Posterior vena cava (tissue), 2 donors: ENCODE results near the gene PDZD11. TPM values are rescaled to one million over a fixed set of nuclear protein-coding genes. Genes with fewer than 3 reads are reported as not detected.
"Not testable (repeated sequence)": the region's sequence is repeated elsewhere in the genome, so short reads cannot be mapped to it uniquely, and the experiment has no call there.

Experiments used
- DNase-seq: peaks from one replicate; pipeline ENCODE4 v3.0.0-alpha.2; 2020; ENCODE audit warnings: low spot score
- intact Hi-C, 2 donors: fragments of 100-400 bp; cut with DNase I; formaldehyde crosslinking; loops; one replicate each; pipeline versions ENCODE4 v1.14.1 to v1.14.2; 2022 to 2023
- long read RNA-seq, 2 donors: library from polyadenylated mRNA; unstranded; transcript quantifications; one replicate each; pipeline ENCODE4 v2.0.0, GENCODE V29; 2020 to 2021
- total RNA-seq, 2 donors: library from RNA; stranded (reverse); fragmentation: NEBNext Ultra II Directional; extraction: Animal tissue kit (Norgen Biotek cat#: 25700); gene quantifications; one replicate each; pipeline ENCODE4 v1.2.1, GENCODE V29; 2021
- donor health status: DM: yes; HTN: yes; CAD: no.
- donor health status: DM: yes; HTN: yes; CAD: no.

Gene PDZD11, protein sequence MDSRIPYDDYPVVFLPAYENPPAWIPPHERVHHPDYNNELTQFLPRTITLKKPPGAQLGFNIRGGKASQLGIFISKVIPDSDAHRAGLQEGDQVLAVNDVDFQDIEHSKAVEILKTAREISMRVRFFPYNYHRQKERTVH
- 10 to 100 TPM; 22.9 to 27.0 TPM for total RNA-seq
- long read RNA-seq, donor 1, transcript PDZD11-201 (7 exons, 1,043 nt): major isoform, 5 of 5 reads
- long read RNA-seq, donor 1, partial matches to known transcripts: 0 of 5 reads
- long read RNA-seq, donor 1, other reads (novel, unspliced or antisense): 0 of 5 reads
- long read RNA-seq, donor 2, transcript PDZD11-201 (7 exons, 1,043 nt): major isoform, 25 of 35 reads
- long read RNA-seq, donor 2, partial matches to known transcripts: 3 of 35 reads
- long read RNA-seq, donor 2, other reads (novel, unspliced or antisense): 3 of 35 reads

DNA sequence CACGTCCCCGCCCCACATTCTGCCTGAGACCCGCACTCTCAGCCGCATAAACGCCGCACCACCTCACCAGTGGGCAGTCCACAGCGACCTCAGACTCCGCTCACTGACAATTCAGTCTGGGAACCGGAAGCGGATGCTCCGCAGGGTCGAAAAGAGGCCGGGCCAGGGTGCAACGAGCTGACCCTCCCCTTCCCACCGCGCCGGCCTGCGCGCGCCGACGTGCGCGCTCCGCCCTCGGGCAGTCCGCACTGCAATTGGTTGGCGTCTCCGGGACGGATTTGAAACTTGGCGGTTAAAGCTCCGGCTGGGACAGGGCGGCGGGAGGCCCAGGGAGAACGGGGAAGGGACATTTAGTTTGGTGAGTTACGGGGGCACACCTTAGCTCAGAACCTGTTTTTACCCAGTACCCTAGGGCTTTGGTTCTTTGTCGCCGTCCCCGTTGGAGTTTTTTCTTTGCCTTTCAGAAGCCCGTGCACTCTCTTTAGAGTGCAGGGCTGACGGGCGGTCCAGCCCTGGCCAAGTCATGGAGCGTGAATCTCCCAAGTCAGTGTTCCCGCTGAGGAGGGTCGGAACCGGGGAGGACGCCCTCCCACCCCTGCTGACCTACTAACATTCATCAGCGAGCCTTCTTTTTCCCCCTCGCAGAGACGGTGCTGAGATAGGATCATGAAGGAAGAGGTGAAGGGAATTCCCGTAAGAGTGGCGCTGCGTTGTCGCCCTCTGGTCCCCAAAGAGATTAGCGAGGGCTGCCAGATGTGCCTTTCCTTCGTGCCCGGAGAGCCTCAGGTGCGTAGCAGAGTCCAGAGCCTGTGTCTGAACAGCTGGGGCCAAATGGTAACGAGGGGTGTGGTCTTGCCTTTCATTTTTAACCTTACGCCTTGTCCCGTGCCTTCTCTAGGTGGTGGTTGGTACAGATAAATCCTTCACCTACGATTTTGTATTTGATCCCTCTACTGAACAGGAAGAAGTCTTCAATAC, at the start of gene PDZD11, which contains the start of gene KIF4A:
Gene PDZD11, minus strand, starts transcription at position 135 of the 978 bp plus-strand sequence. CDS start 586 bp downstream, outside the sequence.
Gene KIF4A, plus strand, starts transcription at position 312 of the 978 bp plus-strand sequence. Its CDS starts 355 bp downstream, at position 667.
- intact Hi-C loops: loop anchor here in 1 of 2 donors (10.0 kb wide), 1 partner anchor 1785 kb away; no protein-coding TSS in a partner anchor
- DNase-seq: peak; percentile 95

DNA sequence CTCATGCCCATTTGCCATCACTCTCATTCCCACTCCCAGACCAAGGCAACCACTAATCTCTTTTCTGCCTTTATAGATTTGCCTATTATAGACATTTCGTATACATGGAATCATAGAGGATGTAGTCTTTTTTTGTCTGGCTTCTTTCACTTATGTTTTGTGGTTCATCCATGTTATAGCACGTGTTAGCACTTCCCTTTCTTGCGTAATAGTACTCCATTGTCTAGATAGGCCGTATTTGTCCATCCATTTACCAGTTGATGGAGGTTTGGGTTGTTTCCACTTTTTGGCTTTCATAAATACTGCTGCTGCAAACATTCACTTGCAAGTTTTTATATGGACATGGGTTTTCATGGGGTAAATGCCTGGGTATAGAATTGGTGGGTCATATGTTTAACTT, 48.6 kb upstream of the PDZD11 start:
- DNase-seq: no peak
- intact Hi-C loops: no loop called here

DNA sequence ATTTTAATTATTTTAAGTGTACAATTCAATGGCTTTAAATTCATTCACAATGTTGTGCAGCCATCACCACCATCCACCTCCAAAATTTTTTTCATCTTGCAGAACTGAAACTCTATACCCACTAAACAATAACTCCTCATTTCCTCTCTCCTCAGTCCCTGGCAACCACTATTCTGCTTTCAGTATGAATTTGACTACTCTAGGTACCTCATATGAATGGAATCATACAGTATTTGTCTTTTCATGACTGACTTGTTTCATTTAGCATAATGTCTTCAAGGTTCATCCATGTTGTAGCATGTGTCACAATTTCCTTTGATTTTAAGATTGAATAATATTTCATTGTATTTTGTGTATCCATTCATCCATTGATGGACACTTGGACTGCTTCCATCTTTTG, 47.0 kb upstream of the PDZD11 start:
- intact Hi-C loops: no loop called here
- DNase-seq: no peak

DNA sequence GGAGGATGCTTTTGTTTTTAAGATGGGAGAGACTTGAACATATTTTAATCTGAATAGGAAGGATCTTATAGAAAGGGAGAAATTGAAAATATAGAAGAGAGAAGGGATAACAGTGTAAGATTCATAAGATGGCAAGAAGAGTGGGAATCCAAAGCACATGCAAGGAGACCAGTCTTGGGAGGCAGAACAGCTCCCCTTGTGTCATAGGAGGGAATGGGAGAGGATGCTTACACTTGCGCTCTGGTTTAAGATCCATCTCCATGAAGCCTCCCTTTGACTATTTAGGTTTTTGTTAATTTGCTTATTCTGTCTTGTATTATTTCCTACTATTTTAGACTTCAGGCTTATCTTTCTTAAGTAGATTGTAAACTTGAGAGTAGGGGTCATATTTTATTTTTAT, 42.9 kb upstream of the PDZD11 start:
- no peak for DNase-seq
- intact Hi-C loops: no loop called here

DNA sequence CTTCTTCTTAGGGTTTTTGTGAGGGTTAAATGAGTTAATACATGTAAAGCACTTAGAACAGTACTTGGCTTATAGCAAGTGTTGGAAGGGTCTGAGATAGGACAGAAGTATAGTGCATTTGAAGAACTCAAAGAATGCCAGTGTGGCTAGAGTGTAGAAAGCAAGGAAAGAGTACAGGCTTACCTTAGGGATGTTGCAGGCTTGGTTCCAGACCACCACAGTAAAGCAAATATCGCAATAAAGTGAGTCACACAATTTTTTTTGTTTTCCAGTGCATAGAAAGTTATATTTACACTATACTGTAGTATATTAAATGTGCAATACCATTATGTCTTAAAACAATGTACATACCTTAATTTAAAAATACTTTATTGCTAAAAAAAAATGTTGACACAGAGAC, 41.4 kb upstream of the PDZD11 start:
- intact Hi-C loops: no loop called here

DNA sequence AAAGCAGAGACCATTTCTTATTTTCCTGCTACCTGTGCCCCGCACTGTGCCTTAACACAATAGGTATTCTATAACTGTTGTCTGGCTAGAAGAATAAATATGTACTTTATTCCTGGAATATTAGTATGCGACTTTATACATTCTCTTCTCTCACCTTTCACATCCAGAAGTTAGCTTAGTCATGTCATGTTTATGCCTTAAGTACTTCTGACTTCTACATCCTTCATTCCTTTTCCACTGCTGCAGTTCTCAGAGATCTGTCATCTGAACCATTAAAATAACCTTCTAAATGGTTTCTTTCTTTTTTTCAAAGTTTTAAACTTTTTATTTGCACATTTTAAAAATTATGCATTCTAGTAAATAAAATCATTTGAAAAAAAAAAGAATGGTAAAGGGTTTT, 34.6 kb upstream of the PDZD11 start:
- DNase-seq: no peak
- intact Hi-C loops: no loop called here

More for the DNA sequence above, 41.4 kb upstream of the PDZD11 start:
- no peak for DNase-seq

DNA sequence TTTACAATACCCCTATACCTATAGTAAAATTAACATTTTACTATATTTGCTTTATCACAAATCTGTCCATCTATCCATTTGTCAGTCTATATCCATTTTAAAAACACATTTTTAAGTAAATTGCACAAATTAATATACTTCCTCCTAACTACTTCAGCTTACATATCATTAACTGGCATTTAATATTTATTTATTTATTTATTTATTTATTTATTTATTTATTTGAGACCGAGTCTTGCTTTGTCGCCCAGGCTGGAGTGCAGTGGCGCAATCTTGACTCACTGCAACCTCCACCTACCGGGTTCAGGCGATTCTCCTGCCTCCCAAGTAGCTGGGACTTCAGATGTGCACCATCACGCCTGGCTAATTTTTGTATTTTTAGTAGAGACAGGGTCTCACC, 33.9 kb upstream of the PDZD11 start:
- DNase-seq, intact Hi-C loops: not testable (repeated sequence)

DNA sequence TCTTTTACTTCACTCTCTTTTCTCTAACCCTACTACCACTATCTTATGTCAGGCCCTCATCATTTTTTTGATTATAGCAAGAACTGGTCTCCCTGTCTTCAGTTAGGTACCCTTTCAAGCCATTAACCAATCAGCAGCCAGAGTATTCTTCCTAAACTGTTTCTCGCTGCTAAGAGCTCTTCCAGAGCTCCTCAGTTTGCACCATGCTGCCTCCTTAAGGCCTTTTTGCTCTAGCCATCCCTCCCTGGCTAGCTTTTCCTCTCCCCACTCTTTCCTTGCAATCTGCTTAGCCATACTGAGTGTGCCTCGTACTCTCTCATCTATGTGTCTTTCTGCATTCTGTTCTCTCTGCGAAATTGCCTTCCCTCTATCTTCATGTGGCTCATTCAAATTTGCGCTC, 33.1 kb upstream of the PDZD11 start:
- no peak for DNase-seq
- intact Hi-C loops: no loop called here

DNA sequence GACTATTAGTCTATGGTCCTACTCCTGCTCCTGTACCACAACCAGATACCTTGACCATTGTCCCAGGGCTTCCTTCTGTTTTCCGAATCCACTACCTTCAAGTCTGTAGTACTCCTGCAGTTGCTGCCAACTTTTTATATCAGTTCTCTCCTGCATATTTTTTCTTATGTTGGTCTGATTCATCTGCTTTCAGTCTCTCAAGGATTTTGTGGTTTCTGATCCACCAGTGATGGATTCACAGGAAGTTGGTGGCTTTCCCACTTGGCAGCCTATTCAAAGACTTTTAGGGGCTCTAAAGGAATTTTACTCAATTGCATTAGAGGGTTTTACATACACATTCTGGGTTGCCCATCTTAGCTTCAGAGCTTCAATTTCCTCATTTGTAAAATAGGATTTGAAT, 23.8 kb upstream of the PDZD11 start:
- intact Hi-C loops: no loop called here
- no peak for DNase-seq

DNA sequence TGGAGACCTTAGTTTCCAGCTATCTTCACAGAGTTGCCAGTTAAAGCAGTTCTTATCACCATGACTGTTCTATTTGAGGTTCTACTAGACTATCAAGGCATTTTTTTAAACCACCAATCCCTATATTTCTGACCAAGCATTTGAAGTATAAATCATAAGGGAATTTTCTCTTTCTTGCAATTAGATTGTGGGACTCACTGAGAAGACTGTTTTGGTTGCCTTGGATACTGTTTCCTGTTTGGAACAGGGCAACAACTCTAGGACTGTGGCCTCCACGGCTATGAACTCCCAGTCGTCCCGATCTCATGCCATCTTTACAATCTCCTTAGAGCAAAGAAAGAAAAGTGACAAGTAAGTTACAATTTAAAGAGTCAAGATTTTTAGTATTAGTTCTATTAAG, 12.0 kb upstream of the PDZD11 start:
- DNase-seq: no peak
- intact Hi-C loops: no loop called here

DNA sequence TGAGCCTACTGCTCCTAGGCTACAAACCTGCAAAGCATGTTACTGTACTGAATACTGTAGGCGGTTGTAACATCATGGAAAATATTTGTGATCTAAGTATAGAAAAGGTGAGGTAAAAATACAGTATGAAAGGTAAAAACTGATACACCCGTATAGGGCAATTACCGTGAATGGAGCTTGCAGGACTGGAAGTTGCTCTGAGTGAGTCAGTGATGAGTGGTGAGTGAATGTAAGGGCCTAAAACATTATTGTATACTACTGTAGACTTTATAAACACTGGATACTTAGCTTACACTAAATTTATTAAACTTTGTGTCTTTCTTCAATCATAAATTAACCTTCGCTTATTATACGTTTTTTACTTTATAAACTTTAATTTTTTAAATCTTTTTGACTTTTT, 3.9 kb upstream of the PDZD11 start:
- intact Hi-C loops: no loop called here
- DNase-seq: no peak

DNA sequence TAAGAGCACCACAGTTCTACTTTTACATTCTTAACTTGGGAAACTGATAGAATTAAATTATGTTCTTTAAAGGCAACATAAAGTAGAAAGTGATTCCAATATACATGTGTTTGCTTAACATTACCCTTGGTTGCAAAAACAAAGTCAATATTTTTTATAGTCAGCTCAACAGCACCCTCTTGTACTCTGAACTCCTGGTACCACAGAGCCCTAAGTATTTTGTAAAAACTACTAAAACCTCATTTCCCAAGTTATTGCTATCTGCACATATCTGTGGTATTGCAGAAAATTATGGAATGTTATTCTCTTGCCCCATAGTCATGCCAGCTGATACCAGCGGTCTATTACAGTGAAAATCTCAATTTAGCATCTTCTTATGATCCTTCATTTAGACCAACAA, 3.1 kb upstream of the PDZD11 start:
- intact Hi-C loops: no loop called here
- no peak for DNase-seq

DNA sequence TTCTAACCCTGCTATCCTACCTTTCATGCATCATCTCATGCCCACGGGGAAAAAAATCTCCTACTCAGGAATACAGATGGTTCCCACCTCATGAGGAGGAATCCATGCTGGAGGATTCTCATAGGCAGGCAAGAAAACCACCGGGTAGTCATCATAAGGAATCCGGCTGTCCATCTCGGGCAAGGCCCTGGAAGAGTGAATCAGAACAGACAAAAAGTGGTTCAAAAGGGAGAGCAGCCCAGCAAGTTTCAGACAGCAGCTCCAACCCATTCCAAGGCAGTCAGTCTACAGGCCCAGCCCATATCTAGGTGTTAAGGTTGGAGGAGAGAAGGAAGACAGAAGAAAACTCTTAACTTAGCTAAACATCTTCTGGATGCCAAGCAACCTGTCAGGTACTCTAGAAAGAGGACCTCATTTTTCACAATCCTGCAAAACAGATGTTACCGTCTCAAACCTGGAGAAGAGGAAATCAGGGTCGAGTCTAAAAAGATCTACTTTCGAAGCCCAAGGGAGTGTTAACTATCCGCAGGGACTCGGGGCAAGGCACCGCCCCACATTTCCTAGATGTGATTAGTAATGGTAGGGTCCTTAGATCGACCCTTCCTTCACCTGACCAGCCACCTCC, 447 bp downstream of the PDZD11 start:
- no peak for DNase-seq

DNA sequence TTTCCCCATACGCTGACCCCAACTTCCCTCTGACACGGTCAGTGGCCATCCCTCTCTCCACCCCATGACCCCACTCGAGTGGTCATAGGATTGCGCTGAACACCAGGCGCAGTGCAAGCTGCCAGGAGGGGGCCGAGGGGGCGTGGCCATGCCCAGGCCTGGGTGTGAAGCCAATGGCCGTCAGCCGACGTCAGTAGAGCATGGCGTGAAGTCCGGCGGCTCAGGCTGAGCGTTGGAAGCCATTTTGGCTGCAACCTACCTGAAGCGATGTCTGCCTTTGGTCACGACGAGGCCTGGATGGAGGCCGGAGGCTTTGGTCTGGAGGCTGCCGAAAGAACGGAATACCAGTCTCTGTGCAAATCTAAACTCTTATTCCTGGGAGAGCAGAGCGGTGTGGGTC, 7.8 kb downstream of the PDZD11 start, which contains the start of gene RAB41:
Gene RAB41, plus strand, starts transcription at position 222 of the 400 bp plus-strand sequence. Its CDS starts 46 bp downstream, at position 268.
- DNase-seq: no peak
- intact Hi-C loops: loop anchor here in 1 of 2 donors (10.0 kb wide), 1 partner anchor 1777 kb away; no protein-coding TSS in a partner anchor

More for the DNA sequence above, 447 bp downstream of the PDZD11 start:
- intact Hi-C loops: loop anchor here in 1 of 2 donors (10.0 kb wide), 1 partner anchor 1784 kb away; no protein-coding TSS in a partner anchor

DNA sequence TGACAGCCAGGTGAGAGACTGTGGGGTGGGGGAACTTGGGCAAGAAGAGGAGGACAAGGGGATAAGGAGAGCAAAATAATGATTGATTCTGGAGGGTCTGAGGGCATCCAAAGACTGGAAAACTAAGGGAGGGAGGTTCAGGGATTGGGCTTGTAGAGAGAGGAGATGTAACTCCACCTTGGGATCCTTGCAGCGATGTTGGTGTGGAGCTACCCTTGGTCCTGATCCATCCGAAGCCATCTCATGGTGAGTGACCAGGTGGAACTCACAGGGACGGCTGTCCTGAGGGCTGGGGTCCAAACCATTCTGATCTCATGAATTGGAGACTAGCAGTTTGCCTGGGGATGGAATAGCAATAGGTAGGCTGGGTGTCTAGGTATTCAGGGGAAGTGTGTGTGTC, 9.2 kb downstream of the PDZD11 start:
- intact Hi-C loops: loop anchor here in 1 of 2 donors (10.0 kb wide), 1 partner anchor 1776 kb away; no protein-coding TSS in a partner anchor

DNA sequence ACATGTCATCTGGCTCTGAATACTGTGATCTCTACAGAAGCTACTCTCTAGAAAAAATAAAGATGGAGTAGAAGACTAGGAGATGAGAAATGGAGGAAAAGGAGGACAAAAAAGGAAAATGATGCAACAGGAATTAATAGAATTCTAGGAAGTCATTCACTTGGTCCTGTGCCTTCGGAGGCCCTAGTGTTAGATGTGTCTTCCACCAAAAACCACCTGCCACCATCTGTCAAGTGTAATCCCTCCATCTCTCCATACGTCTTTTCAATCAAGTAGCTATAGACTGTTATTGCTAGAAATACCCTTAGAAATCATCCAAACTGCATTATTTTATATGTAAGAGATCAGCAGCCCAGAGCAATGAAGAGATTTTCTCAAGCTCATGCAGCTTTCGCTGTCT, 10.6 kb downstream of the PDZD11 start:
- intact Hi-C loops: no loop called here

More for the DNA sequence above, 9.2 kb downstream of the PDZD11 start:
- no peak for DNase-seq

DNA sequence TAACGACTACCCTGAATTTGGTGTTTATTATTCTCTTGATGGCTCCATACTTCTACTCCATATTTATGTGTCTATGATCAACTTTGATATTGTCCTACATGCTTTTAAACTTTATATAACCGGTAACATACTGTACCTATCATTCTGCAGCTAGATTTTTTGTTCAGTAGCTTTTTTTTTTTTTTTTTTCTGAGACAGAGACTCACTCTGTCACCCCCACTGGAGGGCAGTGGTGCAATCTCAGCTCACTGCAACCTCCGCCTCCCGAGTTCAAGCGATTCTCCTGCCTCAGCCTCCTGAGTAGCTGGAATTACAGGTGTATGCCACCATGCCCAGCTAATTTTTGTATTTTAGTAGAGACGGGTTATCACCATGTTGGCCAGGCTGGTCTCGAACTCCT, 15.7 kb downstream of the PDZD11 start:
- DNase-seq, intact Hi-C loops: not testable (repeated sequence)

More for the DNA sequence above, 10.6 kb downstream of the PDZD11 start:
- DNase-seq: no peak

DNA sequence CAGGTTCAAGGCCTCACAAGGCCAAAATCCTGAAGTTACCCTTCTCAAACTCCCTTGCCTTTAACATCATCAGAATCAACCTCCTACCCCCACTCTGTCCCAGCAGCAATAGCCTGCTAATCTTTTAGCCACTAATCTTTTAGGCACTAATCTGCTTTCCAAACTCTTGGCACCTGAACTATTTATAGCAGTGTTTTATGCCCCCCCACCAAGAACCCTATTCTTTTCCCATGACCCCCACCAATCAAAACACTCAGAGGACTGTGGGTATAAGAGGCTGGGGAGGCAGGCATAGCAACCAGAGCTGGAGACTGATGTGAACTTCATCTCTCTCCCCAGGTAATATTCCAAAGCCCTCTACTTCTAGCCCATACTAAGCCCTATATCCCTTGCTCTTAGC, 21.7 kb downstream of the PDZD11 start, which contains the start of gene ARR3:
Gene ARR3, plus strand, starts transcription at position 301 of the 400 bp plus-strand sequence. CDS start 1,052 bp downstream, outside the sequence.
- DNase-seq: no peak

DNA sequence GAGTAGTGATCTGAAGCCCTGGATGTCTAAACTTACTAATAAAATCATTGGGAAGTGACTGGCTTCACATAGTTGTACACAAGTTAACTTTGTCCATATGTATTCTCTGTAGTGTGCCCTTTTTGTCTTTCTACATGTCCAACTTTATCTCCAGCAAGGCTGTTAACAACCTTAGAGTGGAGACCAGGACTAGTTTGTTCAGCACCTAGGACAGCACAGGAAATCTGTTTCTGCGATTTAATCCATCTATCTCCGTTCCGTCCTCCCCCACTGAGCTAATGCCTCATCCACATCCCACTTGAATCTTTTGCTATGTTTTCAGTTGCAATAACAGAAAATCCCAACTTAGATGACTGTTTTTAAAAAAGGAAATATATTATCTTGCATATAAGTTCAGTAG, 24.9 kb downstream of the PDZD11 start:
- intact Hi-C loops: no loop called here
- no peak for DNase-seq

More for the DNA sequence above, 21.7 kb downstream of the PDZD11 start, which contains the start of gene ARR3:
- intact Hi-C loops: no loop called here
